ENCODE measurements around the gene NLRP9. TPM values are rescaled to one million over a fixed set of nuclear protein-coding genes. Genes with fewer than 3 reads are reported as not detected.

NLRP9 gene
- total and polyA plus RNA-seq, 2 of the 4 experiments (the other 2 are of a cell fraction), result not detected

- Histone ChIP-seq H3K4me1 (ENCODE audit: control insufficient read depth, insufficient read depth, low read length) (no peaks in the 10 kb centered on the region), H2BK120ac (ENCODE audit: low read depth, low read length) (no peak overlapping the region), H2BK5ac (ENCODE audit: low read depth, low read length, poor library complexity, severe bottlenecking) (no peak overlapping the region), H3K4ac (ENCODE audit: low read depth, low read length) (no peak overlapping the region), H3K9me3 (ENCODE audit: control insufficient read depth, insufficient read depth, low read length) (no peaks in the 10 kb centered on the region), H4K20me1 (ENCODE audit: insufficient read depth, low read length) (no peaks in the 10 kb centered on the region; the same call in 1 of the 2 replicates), H3K14ac (replicated peaks; ENCODE audit: low read depth, low read length) (no peak overlapping the region), H3K36me3 (ENCODE audit: control insufficient read depth, insufficient read depth, low read length) (peaks cover 58% of the 10 kb centered on the region), H3K4me3 (ENCODE audit: insufficient read depth, low read depth, low read length) (no peak overlapping the region), H3K18ac (ENCODE audit: low read depth, low read length) (no peak overlapping the region), H3K9ac (ENCODE audit: low read depth, low read length) (no peak overlapping the region), H2AK5ac (ENCODE audit: low read depth, low read length) (no peak overlapping the region), H2BK15ac (ENCODE audit: low read depth, low read length) (no peak overlapping the region), H2BK20ac (ENCODE audit: low read depth, low read length) (no peak overlapping the region), H4K8ac (ENCODE audit: low read depth in 2 of 2, low read length in 2 of 2) (no peak overlapping the region), H3K79me1 (ENCODE audit: low read depth in 1 of 2, low read length in 2 of 2) (no peaks in the 10 kb centered on the region; a peak in 1 of 4 replicates), H3K4me2 (ENCODE audit: low read depth, low read length) (no peak overlapping the region), H2AFZ (replicated peaks; ENCODE audit: low read length, poor library complexity) (no peak overlapping the region), H3K27me3 (ENCODE audit: control insufficient read depth, insufficient read depth, low read length) (no peaks in the 10 kb centered on the region), H3K9me1 (ENCODE audit: insufficient read depth, low read length) (no peaks in the 10 kb centered on the region), H4K91ac (ENCODE audit: insufficient read depth, low read depth, low read length) (no peak overlapping the region), H3K23ac (ENCODE audit: low read depth, low read length) (no peak overlapping the region), H4K5ac (ENCODE audit: low read depth, low read length) (no peak overlapping the region), H3K56ac (ENCODE audit: extremely low read depth, insufficient read depth, low read length) (no peak overlapping the region), H3K27ac (ENCODE audit: insufficient read depth, low read length) (no peak overlapping the region), H2AK9ac (replicated peaks; ENCODE audit: low read depth, low read length, poor library complexity) (no peak overlapping the region)
- dilution Hi-C loops (cut with HindIII; ENCODE audit: low sequenced_read_pairs, unreplicated experiment) (no loop called here), intact Hi-C loops (cut with micrococcal nuclease) (no loop called here), in situ Hi-C loops (cut with MboI; ENCODE audit: low sequenced_read_pairs) (loop anchor here (25.0 kb wide), 1 partner anchor 443 kb away; the partner anchor contains the start of gene ZNF444)
- no peak for ATAC-seq (ENCODE audit: low read depth)
- ChIA-PET POLR2A (ENCODE audit: unreplicated experiment) (no interaction called here), CTCF (no interaction called here)
- DNase-seq, result no peak
- BruUV-seq (replicated peaks), result no TSS peak
- TF ChIP-seq RFX5 (IDR thresholded peaks at IDR 0.05; ENCODE audit: low read depth, low read length) (no peak), MXI1 (IDR thresholded peaks at IDR 0.05; ENCODE audit: borderline replicate concordance, low read depth, low read length) (no peak), FOS (IDR thresholded peaks at IDR 0.05; ENCODE audit: low read depth, low read length) (no peak), RAD21 (IDR thresholded peaks at IDR 0.05; ENCODE audit: low read length) (no peak), MAZ (IDR thresholded peaks at IDR 0.05; ENCODE audit: borderline replicate concordance, low read depth, low read length) (no peak), POLR2A (IDR thresholded peaks at IDR 0.05; ENCODE audit: low read depth, low read length) (no peak)
- 94% methylated on average over 9 of the region's 15 CpGs; no CpG with 5 or more reads in 1 of the 2 experiments for WGBS, 2 experiments (ENCODE audit: extremely low coverage in 2 of 2, insufficient read length in 1 of 2)
These were observed 44.0 kb downstream of the NLRP9 start for GRCh38 chr19:55694241-55694655.

Measured in IMR-90 (cell line).